ENCODE data around the gene SYT6.
"Not testable (repeated sequence)": the region's sequence is repeated elsewhere in the genome, so short reads cannot be mapped to it uniquely, and the experiment has no call there.

GRCh38 chr1:114065671-114066070 is 88.0 kb downstream of the SYT6 start:
- TF ChIP-seq CTCF (IDR thresholded peaks at IDR 0.05; ENCODE audit: insufficient read depth, low read length, poor library complexity, severe bottlenecking); EZH2phosphoT487 (conservative IDR thresholded peaks at IDR 0.05; ENCODE audit: low read length): not testable (repeated sequence)

Measured in SU-DHL-6 (cell line).